Right lobe of liver (tissue), 6 donors: ENCODE results near the gene OPRM1. TPM values are rescaled to one million over a fixed set of nuclear protein-coding genes. Genes with fewer than 3 reads are reported as not detected.

Experiments
- ATAC-seq, 4 donors: fragments of 200-7000 bp; cut with Tn5 transposase; one replicate each; pipeline ENCODE4 v1.9.1; 2020; ENCODE audit warnings: mild to moderate bottlenecking in 4 of 4, moderate library complexity in 4 of 4
- DNase-seq, 3 donors: peaks; one replicate each; pipeline ENCODE4 v3.0.0-alpha.2; 2020
- H3K27ac ChIP-seq, 3 donors: fragments of 200-600 bp; one replicate each; pipeline ENCODE4 v1.8.0; 2022
- H3K27me3 ChIP-seq, 2 donors: fragments of 200-600 bp; one replicate each; pipeline ENCODE4 v1.8.0; 2022
- H3K36me3 ChIP-seq, 4 donors: fragments of 200-600 bp; sonication (generic) in 1 of 4; one replicate each; pipeline versions ENCODE4 v1.5.1 to v1.8.0; 2017 to 2022; ENCODE audit warnings: control low read depth in 1 of 4
- H3K4me1 ChIP-seq, 4 donors: fragments of 200-600 bp; sonication (generic) in 1 of 4; one replicate each; pipeline versions ENCODE4 v1.5.1 to v1.8.0; 2017 to 2022; ENCODE audit warnings: control low read depth in 1 of 4
- H3K4me3 ChIP-seq, 3 donors: fragments of 200-600 bp; one replicate each; pipeline ENCODE4 v1.8.0; 2022
- H3K9me3 ChIP-seq, 4 donors: fragments of 200-600 bp; sonication (generic) in 1 of 4; one replicate each; pipeline versions ENCODE4 v1.5.1 to v1.8.0; 2017 to 2022; ENCODE audit warnings: control low read depth in 1 of 4
- CTCF ChIP-seq, 4 donors: fragments of 200-600 bp in 3 of 4; fragments of 450-650 bp in 1 of 4; IDR thresholded peaks; one replicate each; pipeline versions ENCODE4 v1.5.1 to v1.8.0; 2016 to 2022; ENCODE audit warnings: antibody characterized with exemption in 4 of 4, mild to moderate bottlenecking in 2 of 4
- POLR2A ChIP-seq: fragments of 450-650 bp; IDR thresholded peaks from one replicate; pipeline ENCODE4 v1.6.1; 2017; ENCODE audit warnings: antibody characterized with exemption, mild to moderate bottlenecking
- WGBS: methylation state at CpG from one replicate; pipeline ENCODE4 v1.1.6; 2018; ENCODE audit warnings: low coverage, low lambda C conversion rate; ENCODE audit not compliant: insufficient coverage; ENCODE audit errors: missing lambda C conversion rate; 5-methylcytosine and 5-hydroxymethylcytosine counted together
- intact Hi-C, 2 donors: fragments of 100-400 bp; cut with DNase I; formaldehyde crosslinking; loops; one replicate each; pipeline versions ENCODE4 v1.11.2 to v1.14.1; 2022
- total RNA-seq, 6 experiments: library from RNA; depleted of rRNA in 2 of 6; stranded (reverse); fragments of >200 nt in 2 of 6; fragmentation: NEBNext Ultra II Directional in 3 of 6; extraction: Animal tissue kit (Norgen Biotek cat#: 25700) in 3 of 6; gene quantifications; one replicate each; pipeline versions ENCODE4 v1.1.0 to v1.2.4, GENCODE V29; 2016 to 2023
- donor health status: DM: no; HTN: yes; CAD: no.
- donor health status: DM: no; HTN: no; CAD: no.
- donor health status: DM: no; HTN: no; CAD: no.
- donor health status: DM: no; HTN: yes; CAD: no.
- donor health status: DM: no; HTN: yes; CAD: no.

OPRM1 gene
- total RNA-seq, 6 experiments from 2014 or later: not detected

GRCh38 chr6:154261688-154262397 is 222.8 kb downstream of the OPRM1 start:
- TF ChIP-seq POLR2A (no peak), CTCF (IDR thresholded peaks at IDR 0.05) (no peak)
- H3K27me3 ChIP-seq: no peaks in the 10 kb centered on the region
- H3K9me3 ChIP-seq: no peaks in the 10 kb centered on the region
- no peaks in the 10 kb centered on the region for H3K4me1 ChIP-seq
- no peak overlapping the region for H3K27ac ChIP-seq
- DNase-seq: no peak
- intact Hi-C loops: no loop called here
- 77% methylated on average over 7 of the region's 7 CpGs for WGBS
- no peaks in the 10 kb centered on the region for H3K36me3 ChIP-seq
- peak in 1 of 4 donors; percentile 17 for ATAC-seq
- H3K4me3 ChIP-seq: no peak overlapping the region

GRCh38 chr6:154266560-154267099 is 227.6 kb downstream of the OPRM1 start:
- H3K27ac ChIP-seq: no peak overlapping the region
- no peaks in the 10 kb centered on the region for H3K36me3 ChIP-seq
- no peaks in the 10 kb centered on the region for H3K4me1 ChIP-seq
- no peaks in the 10 kb centered on the region for H3K9me3 ChIP-seq
- no peak for ATAC-seq
- no peak overlapping the region for H3K4me3 ChIP-seq
- intact Hi-C loops: no loop called here
- no peak for DNase-seq
- TF ChIP-seq POLR2A: no peak
- no peak for TF ChIP-seq CTCF (IDR thresholded peaks at IDR 0.05)
- H3K27me3 ChIP-seq: no peaks in the 10 kb centered on the region

- WGBS: 58% methylated on average over 2 of the region's 3 CpGs
- H3K36me3 ChIP-seq: no peaks in the 10 kb centered on the region
- no peaks in the 10 kb centered on the region for H3K27me3 ChIP-seq
- no peak overlapping the region for H3K4me3 ChIP-seq
- no peaks in the 10 kb centered on the region for H3K9me3 ChIP-seq
- intact Hi-C loops: no loop called here
- no peak overlapping the region for H3K27ac ChIP-seq
- ATAC-seq (peak in 1 of 4 donors; percentile 25), DNase-seq (no peak)
- no peaks in the 10 kb centered on the region for H3K4me1 ChIP-seq
- no peak for TF ChIP-seq POLR2A
Observed at GRCh38 chr6:154267508-154268106, 228.6 kb downstream of the OPRM1 start.

GRCh38 chr6:154268486-154268885 is 229.4 kb downstream of the OPRM1 start:
- H3K27me3 ChIP-seq: no peaks in the 10 kb centered on the region
- H3K27ac ChIP-seq: no peak overlapping the region
- TF ChIP-seq POLR2A: no peak
- TF ChIP-seq CTCF (IDR thresholded peaks at IDR 0.05): no peak

GRCh38 chr6:154274168-154274567 is 235.1 kb downstream of the OPRM1 start:
- intact Hi-C loops: no loop called here
- no peak for TF ChIP-seq POLR2A
- no peak for TF ChIP-seq CTCF (IDR thresholded peaks at IDR 0.05)
- Histone ChIP-seq H3K36me3 (no peaks in the 10 kb centered on the region), H3K9me3 (no peaks in the 10 kb centered on the region), H3K27ac (no peak overlapping the region), H3K4me3 (no peak overlapping the region), H3K27me3 (no peaks in the 10 kb centered on the region), H3K4me1 (no peaks in the 10 kb centered on the region)
- WGBS: 61% methylated on average over 2 of the region's 2 CpGs
- DNase-seq (no peak), ATAC-seq (no peak)

More at GRCh38 chr6:154268486-154268885, 229.4 kb downstream of the OPRM1 start:
- no peak for DNase-seq
- intact Hi-C loops: no loop called here
- no peak overlapping the region for H3K4me3 ChIP-seq
- WGBS: 52% methylated on average over 3 of the region's 3 CpGs
- H3K9me3 ChIP-seq: no peaks in the 10 kb centered on the region
- no peaks in the 10 kb centered on the region for H3K36me3 ChIP-seq
- no peaks in the 10 kb centered on the region for H3K4me1 ChIP-seq
- no peak for ATAC-seq
